ENCODE measurements around the gene SETDB2.
A peak's percentile ranks its signal among the peaks of the same experiment; 100 is the strongest.

Gene SETDB2

DNA sequence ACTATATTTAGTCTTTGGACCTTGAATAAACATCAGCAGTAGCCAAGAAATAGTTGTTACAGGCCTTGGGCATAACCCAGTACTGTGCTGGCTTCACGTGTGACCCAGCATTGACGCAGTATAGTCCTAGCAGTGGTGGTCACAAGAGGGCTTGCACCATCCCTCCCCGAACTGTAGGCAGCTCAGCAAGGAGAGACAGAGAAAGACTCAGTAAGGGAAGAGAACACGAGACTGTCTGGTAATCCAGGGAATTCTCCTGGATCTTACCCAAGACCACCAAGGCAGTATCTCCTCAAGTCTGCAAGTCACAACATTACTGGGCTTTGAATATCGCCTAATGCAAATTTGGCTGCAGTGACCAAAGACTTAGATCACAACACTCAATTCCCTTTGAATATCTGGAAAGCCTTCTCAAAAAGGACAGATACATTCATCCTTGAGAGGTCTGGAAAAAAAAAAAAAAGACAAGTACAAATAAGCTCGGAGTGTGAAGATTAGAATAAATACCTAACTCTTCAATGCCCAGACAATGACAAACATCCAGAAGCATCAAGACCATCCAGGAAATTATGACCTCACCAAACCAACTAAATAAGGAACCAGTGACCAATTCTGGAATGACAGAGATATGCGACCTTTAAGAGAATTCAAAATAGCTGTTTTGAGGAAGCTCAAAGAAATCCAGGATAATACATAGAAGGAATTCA is 39.9 kb upstream of the SETDB2 start:
- DNase-seq (ENCODE audit: extremely low read depth, low read depth): no peak
- no peak overlapping the region for H3K4me3 ChIP-seq (replicated peaks; ENCODE audit: low read depth, low read length)
- TF ChIP-seq CTCF (IDR thresholded peaks at IDR 0.05; ENCODE audit: low read depth, low read length, missing control alignments): no peak

DNA sequence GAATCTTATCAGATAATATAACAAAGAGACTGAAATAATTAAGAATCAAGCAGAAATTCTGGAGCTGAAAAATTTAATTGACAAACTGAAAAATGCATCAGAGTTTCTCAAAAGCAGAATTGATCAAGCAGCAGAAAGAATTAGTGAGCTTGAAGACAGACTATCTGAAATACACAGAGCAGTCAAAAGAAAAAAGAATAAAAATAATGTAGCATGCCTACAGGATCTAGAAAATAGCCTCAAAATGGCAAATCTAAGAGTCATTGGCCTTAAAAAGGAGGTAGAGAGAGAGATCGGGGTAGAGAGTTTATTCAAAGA is 39.4 kb upstream of the SETDB2 start:
- no peak overlapping the region for H3K4me3 ChIP-seq (replicated peaks; ENCODE audit: low read depth, low read length)
- DNase-seq (ENCODE audit: extremely low read depth, low read depth): no peak
- no peak for TF ChIP-seq CTCF (IDR thresholded peaks at IDR 0.05; ENCODE audit: low read depth, low read length, missing control alignments)

DNA sequence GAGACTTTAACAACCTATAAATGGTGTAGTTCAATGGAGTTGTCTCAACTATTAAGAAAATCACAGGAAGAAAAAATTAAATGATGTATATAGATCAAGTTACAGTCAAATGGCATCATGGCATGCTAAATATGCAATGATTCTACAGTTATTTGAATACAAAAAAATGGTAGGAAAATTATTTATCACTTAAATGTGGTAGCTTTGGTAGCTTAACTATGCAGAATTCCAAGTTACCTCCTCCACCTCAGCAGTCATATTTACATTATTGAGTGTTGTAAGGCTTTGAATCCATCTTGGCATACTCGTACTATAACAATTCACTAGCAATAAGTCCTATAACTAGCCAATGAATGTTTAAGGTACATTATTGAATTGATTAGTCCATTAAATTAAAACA is 37.0 kb upstream of the SETDB2 start:
- DNase-seq (ENCODE audit: extremely low read depth, low read depth): no peak
- TF ChIP-seq CTCF (IDR thresholded peaks at IDR 0.05; ENCODE audit: low read depth, low read length, missing control alignments): no peak
- H3K4me3 ChIP-seq (replicated peaks; ENCODE audit: low read depth, low read length): no peak overlapping the region

DNA sequence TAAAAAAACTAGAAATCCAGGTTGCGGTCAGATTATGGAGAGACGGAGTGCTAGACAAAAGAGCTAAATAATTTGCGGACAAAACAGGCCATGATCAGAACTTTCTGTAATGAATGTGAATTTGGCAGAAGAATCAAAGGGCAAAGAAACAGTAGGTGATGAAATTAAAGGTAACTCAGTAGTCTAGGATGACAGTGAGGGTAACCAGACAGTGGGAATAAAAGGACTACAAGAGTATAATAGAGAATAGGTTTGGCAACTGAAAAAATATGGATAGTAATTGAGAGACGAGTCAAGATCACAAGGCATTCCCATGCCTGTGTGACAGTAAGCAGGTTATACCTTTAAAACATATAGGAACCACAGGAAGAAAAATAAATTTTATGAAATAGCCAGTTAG is 36.1 kb upstream of the SETDB2 start:
- no peak for TF ChIP-seq CTCF (IDR thresholded peaks at IDR 0.05; ENCODE audit: low read depth, low read length, missing control alignments)
- H3K4me3 ChIP-seq (replicated peaks; ENCODE audit: low read depth, low read length): no peak overlapping the region
- DNase-seq (ENCODE audit: extremely low read depth, low read depth): no peak

- H3K4me3 ChIP-seq (replicated peaks; ENCODE audit: low read depth, low read length): no peak overlapping the region
- TF ChIP-seq CTCF (IDR thresholded peaks at IDR 0.05; ENCODE audit: low read depth, low read length, missing control alignments): no peak
- no peak for DNase-seq (ENCODE audit: extremely low read depth, low read depth)
These were observed 35.1 kb upstream of the SETDB2 start for GRCh38 chr13:49409008-49409407.

DNA sequence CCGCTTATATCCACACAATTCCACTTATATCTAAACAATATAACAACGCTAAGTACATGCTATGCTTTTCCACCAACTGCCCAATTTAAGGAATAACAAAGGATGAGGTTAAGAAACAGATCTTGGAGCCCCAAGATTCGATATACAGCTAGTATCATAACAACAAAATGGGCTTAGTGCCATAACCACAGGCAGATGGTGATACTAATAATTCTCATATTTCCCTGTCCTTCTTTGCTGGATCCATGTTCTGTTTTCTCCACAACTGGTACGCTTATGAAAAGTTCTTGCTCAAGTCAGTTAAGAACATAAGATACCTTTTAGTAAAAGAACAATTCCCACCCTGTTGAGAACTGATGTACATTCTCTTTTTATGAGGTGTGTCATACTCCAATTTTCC is 34.1 kb upstream of the SETDB2 start:
- TF ChIP-seq CTCF (IDR thresholded peaks at IDR 0.05; ENCODE audit: low read depth, low read length, missing control alignments): no peak
- peak; percentile 9 for DNase-seq (ENCODE audit: extremely low read depth, low read depth)
- H3K4me3 ChIP-seq (replicated peaks; ENCODE audit: low read depth, low read length): no peak overlapping the region

DNA sequence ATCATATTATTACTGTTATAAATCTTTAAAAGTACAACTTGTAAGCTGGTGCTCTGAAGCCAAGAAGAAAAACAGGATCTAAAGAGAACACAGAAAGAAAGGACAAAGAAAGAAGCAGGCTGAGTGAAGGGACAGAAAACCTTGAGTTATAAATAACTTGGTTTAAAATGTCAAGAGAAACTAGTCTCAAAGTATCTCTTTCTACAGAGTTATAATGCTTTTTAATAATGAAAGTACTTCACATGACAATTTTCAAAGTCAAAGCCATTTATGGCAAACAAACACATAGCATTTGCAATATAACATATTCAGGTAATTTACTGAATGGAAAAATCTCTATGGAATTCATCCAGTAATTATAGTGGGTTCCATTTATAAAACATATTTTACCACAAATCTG is 33.6 kb upstream of the SETDB2 start:
- no peak for TF ChIP-seq CTCF (IDR thresholded peaks at IDR 0.05; ENCODE audit: low read depth, low read length, missing control alignments)

More for the DNA sequence above, 33.6 kb upstream of the SETDB2 start:
- DNase-seq (ENCODE audit: extremely low read depth, low read depth): no peak
- no peak overlapping the region for H3K4me3 ChIP-seq (replicated peaks; ENCODE audit: low read depth, low read length)
